GF-D8 (cell line): ENCODE data around the gene PVRIG.
"Not testable (repeated sequence)": the region's sequence is repeated elsewhere in the genome, so short reads cannot be mapped to it uniquely, and the experiment has no call there.

Experiments
- DNase-seq: peaks from one replicate; lab custom pipeline; 2025; lab: John Stamatoyannopoulos, UW

Gene PVRIG

DNA sequence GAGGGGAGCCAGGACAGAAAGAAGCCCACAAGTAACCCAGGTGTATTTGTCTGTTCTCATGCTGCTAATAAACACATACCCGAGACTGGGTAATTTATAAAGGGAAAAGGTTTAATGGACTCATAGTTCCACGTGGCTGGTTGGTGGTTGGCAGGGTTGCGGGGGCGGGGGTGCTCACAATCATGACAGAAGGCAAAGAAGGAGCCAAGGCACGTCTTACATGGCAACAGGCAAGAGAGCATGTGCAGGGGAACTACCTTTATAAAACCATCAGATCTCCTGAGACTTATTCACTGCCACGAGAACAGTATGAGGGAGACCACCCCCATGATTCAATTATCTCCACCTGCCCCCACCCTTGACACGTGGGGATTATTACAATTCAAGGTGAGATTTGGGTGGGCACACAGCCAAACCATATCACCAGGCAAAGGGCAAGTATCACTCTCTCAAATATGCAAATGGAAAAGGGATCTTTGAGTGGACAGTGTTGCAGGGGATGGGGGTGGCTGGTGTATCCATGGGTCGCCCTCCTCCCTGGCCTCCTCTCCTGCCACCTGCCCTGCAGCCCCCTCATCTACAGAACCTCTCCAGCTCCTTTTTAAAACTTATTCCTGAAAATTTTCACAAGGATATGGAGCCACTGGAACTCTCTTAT is 15.0 kb downstream of the PVRIG start:
- DNase-seq = not testable (repeated sequence)

DNA sequence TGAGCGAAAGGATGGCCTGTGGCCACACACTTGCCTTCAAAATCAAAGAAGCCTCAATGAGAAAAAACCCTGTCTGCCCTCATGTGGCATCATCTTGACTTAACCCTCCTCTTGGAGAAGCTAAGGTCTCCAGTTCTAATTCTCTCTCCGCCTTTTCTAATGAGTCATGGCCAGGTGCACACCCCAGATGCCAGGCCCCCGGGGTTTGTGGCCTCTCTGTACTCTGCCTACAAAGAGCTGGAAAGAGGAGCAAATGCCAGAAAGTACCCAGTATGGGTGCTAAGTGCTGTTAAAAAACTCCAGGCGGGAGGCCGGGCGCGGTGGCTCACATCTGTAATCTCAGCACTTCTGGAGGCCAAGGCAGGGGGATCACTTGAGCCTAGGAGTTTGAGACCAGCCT is 20.2 kb downstream of the PVRIG start:
- DNase-seq = not testable (repeated sequence)

DNA sequence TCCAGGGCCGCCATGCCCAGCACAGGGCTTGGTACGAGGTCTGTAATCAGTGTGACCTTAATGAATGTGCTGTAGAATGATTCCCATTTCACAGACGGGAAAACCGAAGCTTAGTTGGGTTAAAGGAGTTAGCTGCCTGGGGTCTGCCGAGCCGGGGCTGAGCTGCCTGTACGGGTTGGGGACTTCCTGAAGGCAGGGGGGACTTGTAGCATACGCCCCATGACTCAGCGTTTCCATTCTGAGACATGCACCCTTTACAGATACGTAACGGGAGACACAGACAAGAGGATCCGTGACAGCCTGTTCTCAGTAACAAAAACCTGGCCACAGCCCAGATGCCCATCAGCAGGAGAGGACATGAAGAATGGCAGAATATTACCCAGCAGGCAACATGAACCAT is 23.6 kb downstream of the PVRIG start:
- DNase-seq = not testable (repeated sequence)

DNA sequence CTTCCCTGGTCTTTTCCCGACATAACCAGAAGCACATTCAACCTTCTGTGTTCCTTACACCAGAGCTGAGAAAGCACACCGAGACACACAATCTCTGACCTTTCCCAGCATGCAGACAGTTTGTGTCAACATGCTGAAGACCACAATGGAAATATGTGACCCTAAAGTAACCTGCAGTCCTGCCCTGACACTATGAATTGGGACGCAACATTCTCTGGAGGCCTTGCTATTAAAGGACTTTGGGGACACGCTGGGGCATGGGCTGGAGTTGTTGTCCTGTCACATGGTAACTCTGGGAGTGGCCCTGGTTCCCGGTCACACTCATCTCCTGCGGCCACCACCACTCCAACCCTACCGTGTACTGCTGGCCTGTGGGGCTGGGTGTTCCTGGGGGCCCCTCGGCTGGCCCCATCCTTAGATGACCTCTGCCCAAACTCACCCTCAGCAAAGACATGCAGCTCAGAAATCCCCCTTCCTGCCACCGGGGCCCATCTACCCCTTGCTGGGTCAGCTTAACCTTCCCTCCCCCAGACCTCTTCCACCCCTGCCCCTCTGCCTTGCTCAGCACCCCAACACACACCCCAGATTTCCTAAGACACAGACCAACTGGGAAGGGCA is 25.3 kb downstream of the PVRIG start:
- not testable (repeated sequence) for DNase-seq

DNA sequence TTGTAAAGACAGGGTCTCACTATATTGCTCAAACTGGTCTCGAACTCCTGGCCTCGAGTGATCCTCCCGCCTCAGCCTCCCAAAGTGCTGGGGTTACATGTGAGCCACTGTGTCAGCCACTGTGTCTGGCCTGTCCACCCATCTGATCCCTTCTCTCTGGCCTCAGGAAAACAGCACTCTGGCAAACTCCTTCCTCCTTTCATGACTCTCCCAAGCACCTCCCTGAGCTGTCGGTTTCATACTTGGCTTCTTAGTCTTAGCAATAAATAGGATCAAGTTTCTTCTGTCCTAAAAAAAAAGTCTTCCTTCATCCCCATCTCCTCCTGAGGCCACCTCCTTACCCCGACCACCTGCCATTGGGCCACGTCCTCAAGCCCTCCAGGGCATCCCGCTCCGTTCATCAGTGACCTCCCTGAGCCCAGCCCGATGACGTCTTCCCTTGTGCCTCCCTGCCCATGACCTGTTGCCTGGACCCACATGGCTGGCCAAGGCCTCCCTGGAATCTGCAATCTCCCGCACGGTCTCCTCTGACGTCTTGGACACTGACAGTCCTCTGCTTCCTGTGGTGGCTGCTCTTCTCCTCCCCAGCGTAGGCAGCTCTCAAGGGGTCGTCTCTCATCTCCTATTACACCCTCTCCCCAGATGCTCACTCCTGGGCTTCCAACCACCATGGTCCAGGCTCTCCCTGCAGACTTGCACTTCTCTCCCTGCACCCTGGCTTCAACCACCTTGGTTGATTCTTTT is 26.5 kb downstream of the PVRIG start:
- DNase-seq = not testable (repeated sequence)

DNA sequence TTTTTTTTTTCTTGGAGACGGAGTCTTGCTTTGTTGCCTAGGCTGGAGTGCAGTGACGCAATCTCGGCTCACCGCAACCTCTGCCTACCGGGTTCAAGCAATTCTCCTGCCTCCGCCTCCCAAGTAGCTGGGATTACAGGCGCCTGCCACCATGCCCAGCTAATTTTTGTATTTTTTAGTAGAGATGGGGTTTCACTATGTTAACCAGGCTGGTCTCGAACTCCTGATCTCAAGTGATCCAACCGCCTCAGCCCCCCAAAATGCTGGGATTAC is 27.1 kb downstream of the PVRIG start:
- DNase-seq = not testable (repeated sequence)

DNA sequence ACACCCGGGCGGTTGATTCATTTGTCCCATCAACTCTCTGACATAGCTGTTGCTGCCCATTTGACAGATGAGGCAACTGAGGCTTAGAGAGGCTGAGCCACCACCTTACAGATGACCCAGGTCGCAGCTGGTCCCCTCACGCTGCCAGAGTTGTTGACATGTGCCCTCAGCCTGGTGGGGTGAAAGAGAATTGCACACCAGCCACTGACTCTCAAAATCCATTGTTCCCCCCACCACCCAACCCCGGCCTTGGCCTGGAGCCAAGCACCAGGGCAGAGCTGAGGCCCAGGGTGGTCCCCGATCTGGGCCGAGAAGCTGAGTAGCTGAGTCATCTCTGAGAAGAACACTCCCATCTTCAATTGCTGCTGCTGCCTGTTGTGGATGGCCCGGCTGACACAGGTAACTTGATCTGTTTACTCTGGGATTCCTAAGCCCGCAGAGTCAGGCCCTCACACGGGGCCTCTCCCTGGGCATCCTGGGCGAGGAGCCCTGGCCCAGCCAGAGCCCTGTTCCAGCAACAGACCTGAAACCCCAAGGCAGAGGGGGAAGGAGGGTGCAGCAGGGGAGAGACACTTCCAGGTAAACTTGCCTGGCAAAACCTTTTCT is 27.5 kb downstream of the PVRIG start:
- DNase-seq = no peak

DNA sequence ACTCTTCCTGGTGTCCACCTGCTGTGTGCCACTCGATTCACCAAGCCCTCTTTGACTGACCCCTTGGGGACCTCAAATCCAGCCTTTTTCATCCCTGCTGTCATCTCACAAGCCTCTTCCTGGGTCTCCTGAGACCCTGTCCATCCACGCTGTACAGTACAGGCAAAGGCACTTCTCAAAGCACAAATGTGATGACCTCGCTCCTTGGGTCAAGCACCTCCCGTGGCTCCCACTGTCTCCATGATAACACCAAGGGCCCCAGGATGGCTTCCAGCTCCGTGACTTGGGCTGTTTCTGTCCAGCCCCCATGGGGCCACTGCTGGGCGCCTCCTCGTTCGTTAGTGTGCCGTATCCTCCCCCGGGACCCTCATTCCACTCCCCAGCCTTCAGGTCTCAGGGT is 28.7 kb downstream of the PVRIG start:
- no peak for DNase-seq

DNA sequence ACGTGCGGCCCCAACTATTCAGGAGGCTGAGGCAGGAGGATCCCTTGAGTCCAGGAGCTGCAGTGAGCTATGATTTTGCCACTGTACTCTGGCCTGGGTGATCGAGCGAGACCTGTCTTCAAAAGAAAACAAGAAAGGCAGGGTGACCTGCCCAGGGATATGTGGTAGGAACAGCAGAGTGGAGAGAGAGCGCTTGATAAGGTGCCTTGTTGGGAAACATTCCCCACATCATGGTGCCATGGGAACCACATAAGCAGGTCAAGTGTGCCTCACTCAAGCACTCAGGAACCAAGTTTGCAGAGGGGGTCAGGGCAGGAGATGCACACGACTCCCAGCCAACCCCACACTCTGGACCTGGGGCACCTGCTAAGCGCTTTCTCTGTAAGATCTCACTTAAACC is 37.3 kb downstream of the PVRIG start:
- no peak for DNase-seq

DNA sequence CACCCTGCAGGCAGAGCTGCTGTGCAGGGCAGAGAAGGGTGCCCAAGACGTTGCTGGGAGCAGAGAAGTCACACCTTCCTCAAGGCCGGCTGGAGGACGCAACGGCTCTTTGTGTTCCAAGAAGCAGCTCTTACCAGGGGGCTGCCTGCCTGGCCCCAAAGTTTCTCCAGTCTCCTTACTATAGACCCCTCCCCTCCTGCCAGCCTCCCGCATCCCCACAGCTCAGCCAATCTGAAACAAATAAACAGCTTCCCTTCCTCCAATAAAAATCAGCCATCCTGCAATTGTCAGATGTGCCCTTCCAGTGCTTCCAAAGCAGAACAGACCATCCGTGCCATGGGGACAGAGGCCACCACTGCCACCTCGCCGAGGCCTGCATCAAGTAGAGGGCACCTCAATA is 40.2 kb downstream of the PVRIG start:
- DNase-seq = not testable (repeated sequence)

DNA sequence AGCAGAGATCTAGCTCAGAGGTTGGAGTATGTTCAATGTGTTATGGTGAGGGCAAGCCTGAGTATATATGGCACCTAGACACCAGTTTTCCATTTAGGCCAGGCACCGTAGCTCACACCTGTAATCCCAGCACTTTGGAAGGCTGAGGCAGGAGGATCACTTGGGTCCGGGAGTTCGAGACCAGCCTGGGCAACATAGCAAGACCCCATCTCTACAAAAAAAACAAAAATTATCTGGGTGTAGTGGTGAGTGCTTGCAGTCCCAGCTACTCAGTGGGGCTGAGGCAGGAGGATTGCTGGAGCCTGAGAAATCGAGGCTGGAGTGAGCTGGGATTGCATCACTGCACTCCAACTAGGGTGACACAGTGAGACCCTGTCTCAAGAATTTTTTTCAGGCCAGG is 43.1 kb downstream of the PVRIG start:
- not testable (repeated sequence) for DNase-seq

DNA sequence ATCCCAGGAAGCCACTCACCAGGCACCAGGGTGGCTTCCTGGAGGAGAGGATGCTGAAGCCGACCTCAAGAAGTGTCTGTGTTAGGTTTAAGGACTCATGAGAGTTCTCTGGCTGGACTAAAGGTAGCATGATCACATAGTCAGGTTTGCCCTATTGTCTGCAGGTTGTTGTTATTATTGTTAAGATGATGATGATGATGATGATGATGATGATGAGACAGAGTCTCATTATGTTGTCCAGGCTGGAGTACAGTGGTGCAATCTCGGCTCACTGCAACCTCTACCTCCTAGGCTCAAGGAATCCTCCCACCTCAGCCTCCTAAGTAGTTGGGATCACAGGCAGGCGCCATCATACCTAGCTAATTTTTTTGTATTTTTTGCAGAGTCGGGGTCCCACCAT is 44.5 kb downstream of the PVRIG start:
- DNase-seq = not testable (repeated sequence)

DNA sequence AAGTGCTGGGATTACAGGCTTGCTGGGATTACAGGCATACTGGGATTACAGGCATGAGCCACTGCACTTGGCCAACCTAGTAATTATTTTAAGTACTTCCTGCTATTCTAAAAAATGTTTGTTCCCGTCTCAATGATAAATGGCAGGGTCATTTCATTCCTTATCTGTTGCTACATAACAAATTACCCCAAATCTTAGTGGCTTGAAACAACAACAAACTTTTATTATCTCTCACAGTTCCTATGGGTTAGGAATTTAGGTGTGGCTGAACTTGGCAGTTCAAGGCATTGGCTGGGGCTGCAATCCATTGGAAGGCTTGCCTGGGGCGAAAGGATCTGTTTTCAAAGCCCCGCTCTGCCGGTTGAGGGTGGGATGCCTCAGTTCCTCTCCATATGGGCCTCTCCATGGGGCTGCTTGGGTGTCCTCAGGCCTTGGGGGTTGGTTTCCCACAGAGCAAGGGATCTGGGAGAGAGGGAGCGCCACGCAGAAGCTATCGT is 45.0 kb downstream of the PVRIG start:
- not testable (repeated sequence) for DNase-seq

DNA sequence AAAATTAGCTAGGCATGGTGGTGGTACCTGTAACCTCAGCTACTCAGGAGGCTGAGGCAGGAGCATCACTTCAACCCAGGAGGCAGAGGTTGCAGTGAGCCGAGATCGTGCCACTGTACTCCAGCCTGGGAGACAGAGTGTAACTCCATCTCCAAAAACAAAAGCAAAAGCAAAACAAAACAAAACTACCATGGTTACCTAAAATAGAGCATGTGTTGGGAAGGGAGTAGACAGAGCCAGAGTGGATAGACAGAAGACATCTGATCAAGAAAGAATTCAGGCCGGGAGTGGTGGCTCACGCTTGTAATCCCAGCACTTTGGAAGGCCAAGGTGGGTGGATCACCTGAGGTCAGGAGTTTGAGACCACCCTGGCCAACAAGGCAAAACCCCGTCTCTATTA is 46.1 kb downstream of the PVRIG start:
- DNase-seq = not testable (repeated sequence)

DNA sequence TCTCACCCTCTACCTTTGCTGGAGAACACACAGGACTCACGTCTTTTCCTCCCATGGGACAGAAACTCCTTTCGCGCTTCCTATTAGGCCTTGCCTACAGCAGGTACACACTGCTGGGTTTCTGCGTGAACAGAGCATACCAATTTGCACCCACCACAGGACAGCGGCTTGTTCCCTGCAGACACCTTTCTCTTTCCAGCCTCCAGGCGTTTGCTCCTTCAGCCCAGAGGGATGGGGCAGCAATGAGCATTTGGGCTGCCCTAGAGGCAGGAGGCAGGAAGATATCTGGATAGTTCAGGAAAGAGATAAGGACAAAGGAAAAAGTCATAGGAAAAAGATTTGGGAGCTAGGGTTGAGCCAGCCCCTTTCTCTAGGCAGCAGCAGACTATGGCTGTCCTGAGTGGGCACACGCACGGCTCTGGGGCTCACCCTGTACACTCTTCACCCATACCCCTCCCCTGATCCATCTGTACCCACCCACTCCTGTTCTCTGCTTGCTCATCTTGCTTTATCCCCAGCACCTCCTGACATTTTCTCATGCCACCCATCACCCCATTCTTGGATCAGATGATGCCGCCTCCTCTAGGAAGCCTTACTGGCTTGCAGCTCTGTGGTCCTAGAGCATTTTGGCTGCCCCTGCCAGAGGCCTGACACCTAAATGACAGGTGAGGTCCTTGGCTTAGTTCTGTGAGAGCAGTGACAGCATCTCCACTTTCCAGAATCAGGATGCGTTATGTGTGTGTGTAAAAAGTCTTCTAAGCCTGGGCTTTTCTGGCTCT is 47.0 kb downstream of the PVRIG start:
- DNase-seq = no peak

DNA sequence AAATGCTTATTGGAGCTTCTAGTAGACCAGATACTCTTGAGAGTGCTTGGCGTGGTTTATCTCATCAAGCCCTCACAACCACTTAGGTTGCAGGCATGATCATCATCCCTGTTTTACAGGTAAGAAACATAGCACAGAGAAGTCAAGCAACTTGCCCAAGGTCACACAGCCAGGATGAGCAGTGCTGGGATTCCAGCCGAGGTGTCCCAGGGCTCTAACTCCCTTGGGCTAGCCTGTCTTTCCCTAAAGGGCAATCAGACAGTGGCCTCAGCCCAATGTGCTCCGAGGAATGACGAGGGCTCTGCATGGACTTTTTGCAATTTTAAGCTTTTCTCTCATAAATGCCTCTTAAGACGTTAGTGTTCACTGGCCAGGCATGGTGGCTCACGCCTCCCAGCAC is 47.9 kb downstream of the PVRIG start:
- no peak for DNase-seq

DNA sequence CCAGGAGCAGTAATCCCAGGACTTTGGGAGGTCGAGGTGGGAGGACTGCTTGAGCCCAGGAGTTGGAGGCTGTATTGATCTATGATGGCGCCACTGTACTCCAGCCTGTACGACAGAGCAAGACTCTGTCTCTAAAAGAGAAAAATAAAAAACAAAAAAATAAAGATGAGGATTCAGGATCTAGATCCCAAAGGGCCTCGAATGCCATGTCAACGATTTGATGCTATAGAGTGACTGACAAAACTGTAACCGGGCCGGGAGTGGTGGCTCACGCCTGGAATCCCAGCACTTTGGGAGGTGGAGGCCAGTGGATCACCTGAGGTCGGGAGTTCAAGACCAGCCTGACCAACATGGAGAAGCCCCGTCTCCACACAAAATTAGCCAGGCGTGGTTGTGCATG is 49.1 kb downstream of the PVRIG start:
- DNase-seq = not testable (repeated sequence)

DNA sequence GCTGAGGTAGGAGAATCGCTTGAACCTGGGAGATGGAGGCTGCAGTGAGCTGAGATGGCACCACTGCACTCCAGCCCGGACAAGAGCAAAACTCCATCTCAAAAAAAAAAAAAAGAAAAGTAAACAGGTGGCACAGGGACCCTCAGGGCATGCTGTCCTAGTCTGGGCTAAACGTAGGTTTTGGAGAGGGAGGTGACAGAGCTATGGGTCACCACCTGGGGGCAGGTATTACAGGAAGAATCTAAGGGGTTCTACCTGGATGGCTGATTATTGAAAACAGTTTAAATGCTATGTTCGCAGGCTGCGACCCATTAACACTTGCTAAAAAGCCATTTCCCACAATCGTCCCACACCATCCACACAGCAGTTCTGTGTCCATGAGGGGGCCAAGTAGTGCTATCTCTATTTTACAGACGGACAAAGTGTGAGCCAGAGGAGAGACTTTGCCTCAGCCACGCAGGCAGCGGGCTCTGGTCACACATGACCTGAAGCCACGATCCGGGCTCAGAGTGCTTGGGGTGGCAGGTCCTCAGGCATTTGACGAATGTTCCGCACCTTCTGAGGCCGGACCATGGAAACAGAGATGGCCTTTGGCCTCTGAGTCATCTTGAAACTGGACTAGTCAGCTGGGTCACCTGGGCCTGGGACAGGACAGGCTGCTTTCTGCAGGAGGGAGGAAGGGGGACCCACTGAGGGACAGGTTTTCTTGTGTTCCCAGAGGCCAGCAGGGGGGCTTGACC is 49.7 kb downstream of the PVRIG start:
- not testable (repeated sequence) for DNase-seq

DNA sequence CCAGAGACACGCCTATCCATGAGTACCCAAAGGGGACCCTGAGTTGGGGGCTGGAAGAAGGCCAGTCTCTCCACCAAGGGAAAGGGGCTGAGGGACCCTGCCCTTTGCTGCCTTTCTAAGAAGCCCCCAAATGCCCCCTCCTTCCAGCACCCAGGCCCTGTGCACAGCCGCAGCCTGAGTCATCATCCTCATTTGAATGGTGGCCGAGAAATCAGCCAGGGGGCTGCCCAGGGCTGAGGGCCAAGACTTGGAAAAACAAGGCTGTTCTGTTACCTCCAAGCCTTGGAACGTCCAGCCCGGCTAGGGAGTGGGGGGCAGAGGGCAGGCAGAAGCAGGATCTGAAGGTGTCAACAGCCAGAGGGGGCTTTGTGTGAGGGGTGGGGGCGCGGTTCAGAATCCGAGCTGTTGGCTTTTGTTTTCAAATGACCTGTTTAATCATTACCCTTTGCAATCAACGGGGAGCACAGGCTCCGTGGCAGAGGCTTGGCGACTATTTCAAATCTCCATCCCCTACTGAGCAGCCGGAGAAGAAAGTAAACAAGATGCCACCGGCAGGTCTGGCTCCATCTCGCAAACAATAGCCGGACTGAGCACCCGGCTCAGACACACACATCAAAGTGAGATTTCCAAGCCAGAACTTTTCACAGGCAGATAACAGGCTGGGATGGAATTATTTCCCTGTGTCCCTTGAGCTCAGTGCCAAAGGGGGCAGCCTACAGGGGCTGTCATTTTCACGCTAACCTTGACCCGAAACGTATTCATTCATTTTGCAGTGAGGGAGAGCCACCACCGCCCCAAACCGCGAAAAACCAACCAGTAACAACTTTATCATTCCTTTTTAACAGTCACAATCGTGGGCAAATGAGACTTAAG is 50.5 kb downstream of the PVRIG start:
- not testable (repeated sequence) for DNase-seq
